ENCODE measurements around the gene NKD1. TPM values are rescaled to one million over a fixed set of nuclear protein-coding genes. Genes with fewer than 3 reads are reported as not detected.

The NKD1 gene
- total RNA-seq, 1 experiment from 2014 or later: 0.07 TPM

GRCh38 chr16:50634947-50635346, 86.8 kb downstream of the NKD1 start:
- no peak for DNase-seq
- H3K36me3 ChIP-seq: no peaks in the 10 kb centered on the region
- H3K27me3 ChIP-seq: no peaks in the 10 kb centered on the region
- H3K9me3 ChIP-seq: no peaks in the 10 kb centered on the region
- H3K4me3 ChIP-seq: no peak overlapping the region

- DNase-seq: no peak
- Histone ChIP-seq H3K27me3 (no peaks in the 10 kb centered on the region), H3K36me3 (no peaks in the 10 kb centered on the region), H3K9me3 (no peaks in the 10 kb centered on the region), H3K4me3 (no peak overlapping the region)
Measured at GRCh38 chr16:50635505-50636392, 87.6 kb downstream of the NKD1 start.

- H3K4me3 ChIP-seq: no peak overlapping the region
- no peaks in the 10 kb centered on the region for H3K27me3 ChIP-seq
- DNase-seq: no peak
- no peaks in the 10 kb centered on the region for H3K36me3 ChIP-seq
- H3K9me3 ChIP-seq: no peaks in the 10 kb centered on the region
Measured at GRCh38 chr16:50636753-50637374, 88.7 kb downstream of the NKD1 start.

GRCh38 chr16:50637716-50638602, 89.8 kb downstream of the NKD1 start:
- Histone ChIP-seq H3K9me3 (no peaks in the 10 kb centered on the region), H3K36me3 (no peaks in the 10 kb centered on the region), H3K27me3 (no peaks in the 10 kb centered on the region), H3K4me3 (no peak overlapping the region)
- no peak for DNase-seq

GRCh38 chr16:50638816-50639670, 90.8 kb downstream of the NKD1 start:
- no peaks in the 10 kb centered on the region for H3K36me3 ChIP-seq
- DNase-seq: no peak
- no peaks in the 10 kb centered on the region for H3K9me3 ChIP-seq
- no peaks in the 10 kb centered on the region for H3K27me3 ChIP-seq
- H3K4me3 ChIP-seq: no peak overlapping the region

GRCh38 chr16:50640391-50640790, 92.2 kb downstream of the NKD1 start:
- no peak overlapping the region for H3K4me3 ChIP-seq
- no peak for DNase-seq

GRCh38 chr16:50640919-50641817, 93.0 kb downstream of the NKD1 start:
- DNase-seq: no peak
- Histone ChIP-seq H3K27me3 (no peaks in the 10 kb centered on the region), H3K36me3 (no peaks in the 10 kb centered on the region), H3K4me3 (no peak overlapping the region), H3K9me3 (no peaks in the 10 kb centered on the region)

More at GRCh38 chr16:50640391-50640790, 92.2 kb downstream of the NKD1 start:
- no peaks in the 10 kb centered on the region for H3K27me3 ChIP-seq
- H3K9me3 ChIP-seq: no peaks in the 10 kb centered on the region
- no peaks in the 10 kb centered on the region for H3K36me3 ChIP-seq

GRCh38 chr16:50641818-50642187, 93.6 kb downstream of the NKD1 start:
- Histone ChIP-seq H3K9me3 (no peaks in the 10 kb centered on the region), H3K4me3 (no peak overlapping the region), H3K36me3 (no peaks in the 10 kb centered on the region), H3K27me3 (no peaks in the 10 kb centered on the region)
- DNase-seq: no peak

- Histone ChIP-seq H3K4me3 (no peak overlapping the region), H3K9me3 (no peaks in the 10 kb centered on the region), H3K36me3 (no peaks in the 10 kb centered on the region), H3K27me3 (no peaks in the 10 kb centered on the region)
- no peak for DNase-seq
Measured at GRCh38 chr16:50642349-50642748, 94.2 kb downstream of the NKD1 start.

- DNase-seq: no peak
- Histone ChIP-seq H3K9me3 (no peaks in the 10 kb centered on the region), H3K4me3 (no peak overlapping the region), H3K36me3 (no peaks in the 10 kb centered on the region), H3K27me3 (no peaks in the 10 kb centered on the region)
Measured at GRCh38 chr16:50643192-50643591, 95.0 kb downstream of the NKD1 start.

GRCh38 chr16:50644245-50644644, 96.0 kb downstream of the NKD1 start:
- no peak for DNase-seq
- Histone ChIP-seq H3K9me3 (no peaks in the 10 kb centered on the region), H3K27me3 (no peaks in the 10 kb centered on the region), H3K4me3 (no peak overlapping the region), H3K36me3 (no peaks in the 10 kb centered on the region)

GRCh38 chr16:50644729-50645128, 96.5 kb downstream of the NKD1 start:
- H3K36me3 ChIP-seq: no peaks in the 10 kb centered on the region
- H3K27me3 ChIP-seq: no peaks in the 10 kb centered on the region
- no peak for DNase-seq
- H3K4me3 ChIP-seq: no peak overlapping the region
- no peaks in the 10 kb centered on the region for H3K9me3 ChIP-seq

- DNase-seq: no peak
- H3K4me3 ChIP-seq: no peak overlapping the region
- H3K27me3 ChIP-seq: no peaks in the 10 kb centered on the region
- H3K9me3 ChIP-seq: no peaks in the 10 kb centered on the region
- H3K36me3 ChIP-seq: no peaks in the 10 kb centered on the region
Measured at GRCh38 chr16:50645563-50646220, 97.5 kb downstream of the NKD1 start.

GRCh38 chr16:50646345-50646744, 98.1 kb downstream of the NKD1 start:
- DNase-seq: no peak
- H3K4me3 ChIP-seq: no peak overlapping the region
- no peaks in the 10 kb centered on the region for H3K36me3 ChIP-seq

GRCh38 chr16:50651835-50652438, 103.7 kb downstream of the NKD1 start:
- H3K9me3 ChIP-seq: no peaks in the 10 kb centered on the region
- H3K27me3 ChIP-seq: no peaks in the 10 kb centered on the region
- H3K36me3 ChIP-seq: no peaks in the 10 kb centered on the region
- no peak for DNase-seq
- no peak overlapping the region for H3K4me3 ChIP-seq

More at GRCh38 chr16:50646345-50646744, 98.1 kb downstream of the NKD1 start:
- Histone ChIP-seq H3K27me3 (no peaks in the 10 kb centered on the region), H3K9me3 (no peaks in the 10 kb centered on the region)
